ENCODE results near the gene KCNJ10. TPM values are rescaled to one million over a fixed set of nuclear protein-coding genes. Genes with fewer than 3 reads are reported as not detected.

Gene KCNJ10
- total and polyA plus RNA-seq, 2 of the 13 experiments (the other 11 are each of a cell fraction or from before 2014, with no cell fraction given) = 4.4 to 10.3 TPM

DNA sequence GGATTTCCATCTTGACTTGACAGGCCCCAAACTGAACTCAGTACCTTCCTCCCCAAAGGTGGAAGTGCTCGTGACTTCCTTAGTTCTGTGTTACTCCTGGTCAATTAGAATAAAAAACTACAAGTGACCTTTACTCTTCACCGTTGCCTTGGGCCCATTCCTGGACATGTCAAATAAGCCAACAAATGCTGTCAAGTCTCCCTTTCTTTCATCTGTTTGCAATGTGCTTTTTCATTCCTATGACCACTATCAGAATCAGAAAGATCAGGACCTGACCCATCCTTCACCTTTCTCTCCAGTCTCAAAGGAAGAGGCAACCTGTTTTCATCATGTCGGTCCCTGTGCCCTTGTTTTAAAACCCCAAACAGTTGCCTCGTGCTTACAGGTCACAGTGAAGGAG is 4.9 kb upstream of the KCNJ10 start:
- FAIRE-seq = no peak
- TF ChIP-seq, protein P1, sequence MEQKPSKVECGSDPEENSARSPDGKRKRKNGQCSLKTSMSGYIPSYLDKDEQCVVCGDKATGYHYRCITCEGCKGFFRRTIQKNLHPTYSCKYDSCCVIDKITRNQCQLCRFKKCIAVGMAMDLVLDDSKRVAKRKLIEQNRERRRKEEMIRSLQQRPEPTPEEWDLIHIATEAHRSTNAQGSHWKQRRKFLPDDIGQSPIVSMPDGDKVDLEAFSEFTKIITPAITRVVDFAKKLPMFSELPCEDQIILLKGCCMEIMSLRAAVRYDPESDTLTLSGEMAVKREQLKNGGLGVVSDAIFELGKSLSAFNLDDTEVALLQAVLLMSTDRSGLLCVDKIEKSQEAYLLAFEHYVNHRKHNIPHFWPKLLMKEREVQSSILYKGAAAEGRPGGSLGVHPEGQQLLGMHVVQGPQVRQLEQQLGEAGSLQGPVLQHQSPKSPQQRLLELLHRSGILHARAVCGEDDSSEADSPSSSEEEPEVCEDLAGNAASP (CRISPR knock-in tag; IDR thresholded peaks at IDR 0.05; ENCODE audit: borderline replicate concordance) = 0 out of 2 replicates have a peak, but pooled peaks have one; percentile 34
- TF ChIP-seq ZMYM3 (CRISPR knock-in tag; IDR thresholded peaks at IDR 0.05) = no peak
- TF ChIP-seq, protein P2, sequence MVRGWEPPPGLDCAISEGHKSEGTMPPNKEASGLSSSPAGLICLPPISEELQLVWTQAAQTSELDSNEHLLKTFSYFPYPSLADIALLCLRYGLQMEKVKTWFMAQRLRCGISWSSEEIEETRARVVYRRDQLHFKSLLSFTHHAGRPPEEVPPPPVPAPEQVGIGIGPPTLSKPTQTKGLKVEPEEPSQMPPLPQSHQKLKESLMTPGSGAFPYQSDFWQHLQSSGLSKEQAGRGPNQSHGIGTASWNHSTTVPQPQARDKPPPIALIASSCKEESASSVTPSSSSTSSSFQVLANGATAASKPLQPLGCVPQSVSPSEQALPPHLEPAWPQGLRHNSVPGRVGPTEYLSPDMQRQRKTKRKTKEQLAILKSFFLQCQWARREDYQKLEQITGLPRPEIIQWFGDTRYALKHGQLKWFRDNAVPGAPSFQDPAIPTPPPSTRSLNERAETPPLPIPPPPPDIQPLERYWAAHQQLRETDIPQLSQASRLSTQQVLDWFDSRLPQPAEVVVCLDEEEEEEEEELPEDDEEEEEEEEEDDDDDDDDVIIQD (CRISPR knock-in tag; IDR thresholded peaks at IDR 0.05; ENCODE audit: low read depth) = no peak
- TF ChIP-seq, protein P3, sequence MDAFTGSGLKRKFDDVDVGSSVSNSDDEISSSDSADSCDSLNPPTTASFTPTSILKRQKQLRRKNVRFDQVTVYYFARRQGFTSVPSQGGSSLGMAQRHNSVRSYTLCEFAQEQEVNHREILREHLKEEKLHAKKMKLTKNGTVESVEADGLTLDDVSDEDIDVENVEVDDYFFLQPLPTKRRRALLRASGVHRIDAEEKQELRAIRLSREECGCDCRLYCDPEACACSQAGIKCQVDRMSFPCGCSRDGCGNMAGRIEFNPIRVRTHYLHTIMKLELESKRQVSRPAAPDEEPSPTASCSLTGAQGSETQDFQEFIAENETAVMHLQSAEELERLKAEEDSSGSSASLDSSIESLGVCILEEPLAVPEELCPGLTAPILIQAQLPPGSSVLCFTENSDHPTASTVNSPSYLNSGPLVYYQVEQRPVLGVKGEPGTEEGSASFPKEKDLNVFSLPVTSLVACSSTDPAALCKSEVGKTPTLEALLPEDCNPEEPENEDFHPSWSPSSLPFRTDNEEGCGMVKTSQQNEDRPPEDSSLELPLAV (CRISPR knock-in tag; conservative IDR thresholded peaks at IDR 0.05; ENCODE audit: low read depth) = no peak
- no peak for TF ChIP-seq KAT8 (CRISPR knock-in tag; IDR thresholded peaks at IDR 0.05)
- TF ChIP-seq NONO (IDR thresholded peaks at IDR 0.05) = no peak
- TF ChIP-seq NONO (CRISPR knock-in tag; conservative IDR thresholded peaks at IDR 0.05) = no peak
- TF ChIP-seq MTA3 (CRISPR knock-in tag; IDR thresholded peaks at IDR 0.05) = no peak
- TF ChIP-seq, protein P4, sequence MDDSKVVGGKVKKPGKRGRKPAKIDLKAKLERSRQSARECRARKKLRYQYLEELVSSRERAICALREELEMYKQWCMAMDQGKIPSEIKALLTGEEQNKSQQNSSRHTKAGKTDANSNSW (CRISPR knock-in tag; IDR thresholded peaks at IDR 0.05; ENCODE audit: borderline replicate concordance) = no peak
- no peak for TF ChIP-seq STAG1 (CRISPR knock-in tag; IDR thresholded peaks at IDR 0.05)
- TF ChIP-seq RXRB (CRISPR knock-in tag; IDR thresholded peaks at IDR 0.05; ENCODE audit: borderline replicate concordance) = peak; percentile 9; the same call in 1 of the 2 replicates
- 0 out of 2 replicates have a peak, but pooled peaks have one; percentile 27 for TF ChIP-seq NR2F6 (IDR thresholded peaks at IDR 0.05)
- 0 out of 2 replicates have a peak, but pooled peaks have one; percentile 27 for TF ChIP-seq NR2F6 (CRISPR knock-in tag; IDR thresholded peaks at IDR 0.05)
- TF ChIP-seq ZBTB42 (CRISPR knock-in tag; IDR thresholded peaks at IDR 0.05) = no peak
- TF ChIP-seq SALL2 (CRISPR knock-in tag; IDR thresholded peaks at IDR 0.05) = no peak
- TF ChIP-seq, protein P5, sequence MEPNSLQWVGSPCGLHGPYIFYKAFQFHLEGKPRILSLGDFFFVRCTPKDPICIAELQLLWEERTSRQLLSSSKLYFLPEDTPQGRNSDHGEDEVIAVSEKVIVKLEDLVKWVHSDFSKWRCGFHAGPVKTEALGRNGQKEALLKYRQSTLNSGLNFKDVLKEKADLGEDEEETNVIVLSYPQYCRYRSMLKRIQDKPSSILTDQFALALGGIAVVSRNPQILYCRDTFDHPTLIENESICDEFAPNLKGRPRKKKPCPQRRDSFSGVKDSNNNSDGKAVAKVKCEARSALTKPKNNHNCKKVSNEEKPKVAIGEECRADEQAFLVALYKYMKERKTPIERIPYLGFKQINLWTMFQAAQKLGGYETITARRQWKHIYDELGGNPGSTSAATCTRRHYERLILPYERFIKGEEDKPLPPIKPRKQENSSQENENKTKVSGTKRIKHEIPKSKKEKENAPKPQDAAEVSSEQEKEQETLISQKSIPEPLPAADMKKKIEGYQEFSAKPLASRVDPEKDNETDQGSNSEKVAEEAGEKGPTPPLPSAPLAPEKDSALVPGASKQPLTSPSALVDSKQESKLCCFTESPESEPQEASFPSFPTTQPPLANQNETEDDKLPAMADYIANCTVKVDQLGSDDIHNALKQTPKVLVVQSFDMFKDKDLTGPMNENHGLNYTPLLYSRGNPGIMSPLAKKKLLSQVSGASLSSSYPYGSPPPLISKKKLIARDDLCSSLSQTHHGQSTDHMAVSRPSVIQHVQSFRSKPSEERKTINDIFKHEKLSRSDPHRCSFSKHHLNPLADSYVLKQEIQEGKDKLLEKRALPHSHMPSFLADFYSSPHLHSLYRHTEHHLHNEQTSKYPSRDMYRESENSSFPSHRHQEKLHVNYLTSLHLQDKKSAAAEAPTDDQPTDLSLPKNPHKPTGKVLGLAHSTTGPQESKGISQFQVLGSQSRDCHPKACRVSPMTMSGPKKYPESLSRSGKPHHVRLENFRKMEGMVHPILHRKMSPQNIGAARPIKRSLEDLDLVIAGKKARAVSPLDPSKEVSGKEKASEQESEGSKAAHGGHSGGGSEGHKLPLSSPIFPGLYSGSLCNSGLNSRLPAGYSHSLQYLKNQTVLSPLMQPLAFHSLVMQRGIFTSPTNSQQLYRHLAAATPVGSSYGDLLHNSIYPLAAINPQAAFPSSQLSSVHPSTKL (CRISPR knock-in tag; IDR thresholded peaks at IDR 0.05) = 0 out of 2 replicates have a peak, but pooled peaks have one; percentile 11
- TF ChIP-seq ZSCAN21 (CRISPR knock-in tag; IDR thresholded peaks at IDR 0.05; ENCODE audit: borderline replicate concordance) = no peak
- no peak for TF ChIP-seq HOXA7 (CRISPR knock-in tag; IDR thresholded peaks at IDR 0.05)

More for the DNA sequence above, 4.9 kb upstream of the KCNJ10 start:
- H2AFZ ChIP-seq (ENCODE audit: low read length) = peak overlapping the region; percentile 25
- H3K4me3 ChIP-seq (replicated peaks in 1 of 3; ENCODE audit: insufficient read depth in 1 of 3, low read depth in 2 of 3, low read length in 3 of 3) = no peak overlapping the region
- ATAC-seq (no peak), DNase-seq (ENCODE audit: low spot score) (peak; percentile 80)
- no peaks in the 10 kb centered on the region; a peak in 1 of 5 replicates for H3K36me3 ChIP-seq (replicated peaks in 1 of 2; ENCODE audit: control insufficient read depth in 1 of 2, insufficient read depth in 2 of 2, low read length in 2 of 2)
- H3K27me3 ChIP-seq (ENCODE audit: control insufficient read depth in 1 of 2, insufficient read depth in 2 of 2, low read length in 2 of 2) = no peaks in the 10 kb centered on the region; a peak in 1 of 5 replicates
- no peaks in the 10 kb centered on the region for H3K79me2 ChIP-seq (ENCODE audit: insufficient read depth, low read length)
- peak overlapping the region; percentile 5 for H3K27ac ChIP-seq (ENCODE audit: extremely low read length, insufficient read depth, low read length)
- H3K4me1 ChIP-seq (ENCODE audit: insufficient read depth, low read length) = peaks cover 73% of the 10 kb centered on the region
- 3% methylated on average over 4 of the region's 4 CpGs for WGBS (ENCODE audit: low lambda C conversion rate)
- peak overlapping the region; percentile 56 for H3K4me2 ChIP-seq (ENCODE audit: low read depth, low read length)
- H4K20me1 ChIP-seq (ENCODE audit: insufficient read depth, low read length) = no peaks in the 10 kb centered on the region
- intact Hi-C loops (cut with micrococcal nuclease; ENCODE audit: unreplicated experiment) (loop anchor here (5.0 kb wide), 1 partner anchor 138 kb away; no protein-coding TSS in a partner anchor), in situ Hi-C loops (cut with HindIII; ENCODE audit: extremely low pct_ligation_motif_present, low pct_unique_long_range_greater_than_20kb) (no loop called here)
- ChIA-PET CTCF (ENCODE audit: low intra/inter-chr PET ratio, low total read pairs) (no interaction called here), POLR2A (no interaction called here)
- no peak overlapping the region for H3K9ac ChIP-seq (ENCODE audit: insufficient read depth, low read depth, low read length)
- BruUV-seq (replicated peaks) = no TSS peak
- H3K9me3 ChIP-seq (ENCODE audit: low read length) = no peaks in the 10 kb centered on the region

Data from HepG2 (cell line).